Kidney capillary endothelial cell (primary cell): ENCODE results near the gene PLEKHM3.

Source experiments
- DNase-seq: peaks from one replicate; pipeline ENCODE4 v3.0.0-alpha.2; 2018; ENCODE audit warnings: low spot score

PLEKHM3 gene

DNA sequence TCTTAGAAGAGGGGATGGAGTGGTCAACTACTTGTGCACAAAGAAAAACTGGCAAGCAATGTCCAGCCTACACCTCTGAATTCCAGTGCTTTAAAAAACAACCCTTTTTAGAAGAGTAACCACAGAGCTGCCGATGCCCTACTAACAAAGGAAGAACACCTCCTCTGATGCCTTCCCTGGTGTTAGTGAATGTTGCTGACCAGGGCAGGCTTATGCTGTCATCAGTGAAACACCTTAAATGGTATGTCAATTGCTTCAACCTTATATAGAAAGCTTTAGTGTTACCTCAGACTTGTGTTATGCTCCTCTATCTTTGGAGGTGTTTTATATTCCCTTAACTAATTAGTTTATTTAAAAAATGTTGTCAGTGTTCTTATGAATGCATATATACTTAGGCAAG, 175.9 kb downstream of the PLEKHM3 start:
- DNase-seq, result no peak

DNA sequence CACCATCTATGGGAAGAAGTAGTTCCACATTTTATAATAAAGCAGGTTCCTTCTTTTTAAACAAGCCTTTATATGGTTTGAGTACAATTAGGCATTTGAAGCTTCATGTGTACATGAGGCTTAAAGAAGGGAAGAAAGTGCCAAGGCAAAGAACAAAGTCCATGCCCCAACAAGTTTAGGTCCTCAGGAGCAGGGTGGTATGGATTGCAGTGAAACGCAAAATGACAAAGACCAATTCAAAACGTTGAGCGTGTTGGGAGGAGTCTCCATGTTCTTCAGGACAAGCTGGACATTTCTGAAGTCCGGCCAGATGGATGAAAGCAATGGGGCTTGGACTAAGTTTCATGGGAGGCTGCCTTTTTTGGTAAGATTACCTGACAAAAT, 176.8 kb downstream of the PLEKHM3 start:
- DNase-seq, result no peak

DNA sequence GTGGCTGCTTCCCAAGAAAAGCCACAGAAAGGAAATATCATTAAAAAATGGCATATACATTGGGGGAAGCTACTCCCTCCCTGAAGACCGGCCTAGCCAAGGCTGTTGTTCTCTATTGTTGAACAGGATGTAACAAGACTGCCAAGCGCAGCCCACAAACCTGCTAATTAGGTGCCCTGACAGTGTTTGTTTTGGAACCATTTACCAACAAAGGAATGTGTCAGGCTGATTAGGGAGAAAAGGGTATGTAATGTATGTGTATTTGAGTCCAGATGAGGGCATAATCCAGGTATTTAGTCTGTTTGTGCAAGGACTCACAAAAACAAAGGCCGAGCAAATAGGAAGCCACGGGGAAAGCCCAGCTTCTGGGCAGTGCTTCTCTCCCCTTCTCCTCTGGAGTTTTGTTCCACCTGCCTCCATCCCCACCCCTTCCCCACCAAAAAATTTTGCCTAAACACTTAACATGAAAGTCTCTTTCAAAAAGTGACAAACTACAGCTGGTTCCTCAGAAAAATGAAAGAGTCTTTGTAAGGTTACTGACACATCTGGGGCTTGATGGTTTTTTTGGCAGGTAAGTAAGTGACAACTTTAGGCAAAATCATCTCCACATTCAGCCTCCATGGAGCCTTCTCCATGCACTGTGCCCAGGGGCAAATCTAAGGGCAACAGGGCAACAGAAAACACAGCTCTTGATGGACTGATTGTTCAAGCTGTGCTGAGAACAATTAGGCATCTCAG, 177.4 kb downstream of the PLEKHM3 start:
- no peak for DNase-seq

DNA sequence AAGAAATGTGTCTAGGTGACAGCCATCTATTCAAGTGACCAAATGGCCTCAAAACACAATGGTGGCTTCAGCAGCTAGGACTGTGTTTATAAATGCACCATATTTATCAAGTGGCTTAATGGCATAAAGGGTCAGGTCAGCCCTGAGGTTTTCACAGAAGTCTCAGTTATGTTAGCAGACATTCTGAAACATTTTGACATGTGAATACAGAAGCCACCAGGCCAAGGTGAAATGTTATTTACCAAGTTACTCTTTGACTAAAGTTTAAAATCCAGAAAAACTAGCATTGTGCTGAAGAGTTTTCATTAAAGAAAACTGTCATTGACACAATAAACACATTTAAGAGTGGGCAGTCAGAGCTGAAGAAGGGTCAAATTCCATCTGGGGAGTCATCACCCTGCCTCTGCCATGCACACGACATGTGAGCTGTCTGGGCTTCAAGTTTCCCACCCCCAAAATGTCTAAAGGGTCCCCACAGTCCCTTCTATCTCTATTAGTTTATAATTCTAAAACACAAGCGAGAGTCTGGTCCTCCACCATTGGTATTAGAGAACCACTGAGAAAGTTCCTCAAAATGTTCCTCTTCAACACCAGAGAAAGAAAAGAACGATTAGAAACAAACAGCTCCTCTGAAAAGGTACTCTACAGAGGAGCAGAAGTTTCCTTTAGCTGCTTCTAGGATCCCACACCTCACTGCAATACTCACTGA, 178.1 kb downstream of the PLEKHM3 start:
- no peak for DNase-seq

DNA sequence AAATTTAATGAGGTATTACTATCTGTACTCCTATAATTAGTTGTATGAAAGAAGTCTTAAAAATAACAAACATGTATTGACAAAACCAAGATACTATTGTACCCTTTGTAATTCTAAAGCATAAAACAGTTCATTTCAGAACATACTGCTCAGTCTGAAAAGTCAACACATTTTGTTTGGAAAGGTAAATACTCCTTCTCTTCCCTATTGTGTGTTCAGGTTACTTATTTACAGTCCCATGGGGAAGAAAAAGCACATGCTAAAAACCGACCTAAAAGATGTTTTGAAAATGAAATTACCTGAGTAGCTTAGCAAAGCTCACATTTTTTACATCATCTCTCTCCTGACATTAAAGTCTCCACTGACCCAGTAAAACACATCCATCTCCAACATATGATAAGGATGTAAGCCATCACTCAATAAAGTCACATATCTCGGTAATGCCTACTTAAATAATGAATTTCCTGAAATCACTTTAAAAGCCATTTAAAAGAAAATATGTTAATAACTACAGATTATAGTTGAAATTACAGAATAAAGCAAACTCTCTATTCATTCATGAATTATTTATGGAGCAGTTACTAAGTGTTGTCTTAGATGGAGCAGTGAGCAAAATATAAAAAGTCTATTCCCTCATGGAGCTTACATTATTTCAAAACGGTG, 180.0 kb downstream of the PLEKHM3 start:
- no peak for DNase-seq

DNA sequence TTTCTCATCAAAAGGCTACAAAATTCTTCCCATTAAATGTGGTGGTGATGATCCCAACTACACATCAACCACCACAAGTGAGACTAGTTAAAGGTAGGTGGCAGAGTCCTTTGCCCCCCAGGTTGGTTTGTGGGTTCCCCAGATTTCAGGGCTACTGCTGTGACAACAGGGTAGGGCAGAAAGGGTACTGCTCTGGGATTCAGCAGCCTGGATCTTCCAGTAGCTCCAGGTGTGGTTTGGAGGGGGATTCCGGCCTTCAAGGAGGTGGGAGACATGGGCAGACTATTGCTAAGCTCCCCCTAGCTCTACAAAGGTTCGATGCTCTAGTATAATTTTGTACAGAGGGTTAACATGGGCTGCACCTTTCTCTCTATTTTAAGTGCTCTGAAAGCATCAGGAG, 180.7 kb downstream of the PLEKHM3 start:
- DNase-seq, result no peak

DNA sequence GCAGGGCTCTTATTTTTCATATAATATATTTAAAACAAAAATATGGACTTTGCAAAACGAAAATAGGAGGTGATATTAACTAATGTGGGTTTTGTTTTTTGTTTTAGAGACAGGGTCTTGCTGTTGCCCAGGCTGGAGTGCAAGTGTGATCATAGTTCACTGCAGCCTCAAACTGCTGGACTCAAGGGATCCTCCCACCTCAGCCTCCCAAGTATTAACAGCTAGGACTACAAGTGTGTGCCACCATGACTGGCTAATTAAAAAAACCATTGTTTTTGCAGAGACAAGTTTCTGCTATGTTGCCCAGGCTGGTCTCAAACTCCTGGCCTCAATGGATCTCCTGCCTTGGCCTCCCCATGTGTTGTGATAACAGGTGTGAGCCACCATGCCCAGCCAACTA, 185.2 kb downstream of the PLEKHM3 start:
- DNase-seq, result no peak

DNA sequence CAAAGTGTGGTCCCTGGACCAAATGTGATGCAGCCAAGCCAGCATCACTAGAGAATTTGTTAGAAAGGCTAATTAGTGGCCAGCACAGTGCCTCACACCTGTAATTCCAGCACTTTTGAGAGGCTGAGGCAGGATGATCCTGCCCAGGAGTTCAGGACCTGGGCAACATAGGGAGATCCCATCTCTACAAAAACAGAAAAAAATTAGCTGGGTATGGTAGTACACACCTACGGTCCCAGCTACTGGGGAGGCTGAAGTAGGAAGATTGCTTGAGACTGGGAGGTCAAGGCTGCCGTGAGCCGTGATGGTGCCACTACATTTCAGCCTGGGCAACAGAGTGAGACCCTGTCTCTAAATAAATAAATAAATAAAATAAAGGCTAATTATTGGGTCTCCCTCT, 185.8 kb downstream of the PLEKHM3 start:
- no peak for DNase-seq

DNA sequence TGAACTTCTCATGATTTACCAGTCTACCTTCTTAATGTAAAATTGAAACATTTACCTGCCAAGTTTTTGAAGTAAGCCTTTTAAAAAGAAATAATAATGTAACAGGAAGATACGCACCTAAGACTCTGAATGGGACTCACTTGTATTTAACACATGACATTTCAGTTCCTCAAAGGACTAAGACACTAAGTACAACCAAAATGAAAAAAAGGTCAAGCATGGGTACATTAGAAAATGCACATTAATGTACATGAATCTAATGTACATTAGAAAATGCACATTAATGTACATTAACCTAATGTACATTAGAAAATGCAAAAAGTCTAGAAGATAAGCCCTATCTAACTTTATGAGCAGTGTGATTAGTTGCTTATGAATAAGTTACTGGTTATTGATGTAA, 186.3 kb downstream of the PLEKHM3 start:
- DNase-seq, result no peak

DNA sequence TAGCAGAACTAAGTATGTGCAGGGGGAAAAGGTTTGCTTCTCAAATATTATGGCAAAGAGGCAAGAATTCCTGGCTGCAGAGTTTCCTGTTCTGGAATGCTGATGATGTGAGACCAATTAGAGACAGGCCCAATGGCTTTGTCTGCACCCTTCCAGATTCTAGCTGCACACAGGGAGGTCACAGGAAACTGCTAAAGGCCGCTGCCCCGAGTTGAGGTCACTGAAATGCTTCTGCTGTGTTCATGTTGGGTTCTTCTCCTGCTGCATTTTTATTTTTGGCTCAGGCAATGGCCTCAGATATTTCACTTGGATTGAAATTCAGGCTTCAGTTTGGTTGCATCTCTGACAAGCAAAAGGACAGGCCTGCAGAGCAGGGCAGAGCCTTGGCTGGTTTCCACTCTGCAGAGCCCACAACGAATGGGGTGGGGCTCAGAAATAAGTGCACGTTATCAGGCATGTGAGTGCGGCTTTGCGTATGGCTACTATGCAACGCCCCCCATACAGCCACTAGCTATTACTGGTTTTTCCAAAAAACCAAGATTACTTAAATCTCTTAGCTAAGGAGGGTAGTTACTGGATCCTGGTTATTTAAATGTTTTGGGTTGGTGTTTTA, 188.7 kb downstream of the PLEKHM3 start:
- no peak for DNase-seq

DNA sequence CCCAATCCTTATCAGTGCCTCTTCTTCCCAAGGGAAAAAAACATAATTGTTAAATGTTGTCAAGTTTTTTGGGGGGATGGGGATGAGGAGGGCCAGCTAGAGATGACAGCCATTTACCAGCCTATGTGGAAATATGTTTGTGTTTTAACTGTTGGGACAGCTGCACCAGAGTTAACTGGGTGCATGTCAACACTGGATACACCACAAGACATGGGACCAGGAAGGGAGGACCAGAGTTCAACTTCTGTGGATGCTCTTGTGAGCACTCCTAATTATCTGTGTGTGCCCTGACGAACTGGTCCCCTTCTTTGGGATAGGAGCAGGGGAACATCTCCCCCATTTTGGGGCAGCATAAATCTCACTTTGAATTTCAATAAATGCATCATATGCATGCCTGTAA, 189.5 kb downstream of the PLEKHM3 start:
- no peak for DNase-seq

DNA sequence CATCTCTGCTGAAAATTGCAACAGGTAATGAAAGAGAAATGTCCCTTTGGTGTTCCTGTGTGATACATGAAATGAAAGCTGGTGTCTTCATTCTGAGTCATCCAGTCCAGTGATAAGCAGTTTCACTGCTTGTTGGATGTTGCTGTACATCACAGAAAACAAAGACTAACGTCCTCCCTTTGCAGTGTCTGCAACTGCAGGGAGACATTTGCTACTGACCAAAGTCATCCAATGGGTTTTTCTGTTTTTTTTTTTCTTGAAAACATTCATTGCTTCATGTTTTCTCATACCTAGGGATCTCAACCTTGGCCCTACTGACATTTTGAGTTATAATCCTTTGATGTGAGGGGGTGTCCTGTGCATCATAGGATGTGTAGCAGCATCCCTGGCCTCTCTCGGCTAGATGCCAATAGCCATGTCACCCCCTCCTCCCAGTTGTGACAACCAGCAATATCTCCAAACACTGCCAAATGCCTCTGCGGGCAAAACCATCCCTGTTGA, 192.0 kb downstream of the PLEKHM3 start:
- DNase-seq, result no peak

DNA sequence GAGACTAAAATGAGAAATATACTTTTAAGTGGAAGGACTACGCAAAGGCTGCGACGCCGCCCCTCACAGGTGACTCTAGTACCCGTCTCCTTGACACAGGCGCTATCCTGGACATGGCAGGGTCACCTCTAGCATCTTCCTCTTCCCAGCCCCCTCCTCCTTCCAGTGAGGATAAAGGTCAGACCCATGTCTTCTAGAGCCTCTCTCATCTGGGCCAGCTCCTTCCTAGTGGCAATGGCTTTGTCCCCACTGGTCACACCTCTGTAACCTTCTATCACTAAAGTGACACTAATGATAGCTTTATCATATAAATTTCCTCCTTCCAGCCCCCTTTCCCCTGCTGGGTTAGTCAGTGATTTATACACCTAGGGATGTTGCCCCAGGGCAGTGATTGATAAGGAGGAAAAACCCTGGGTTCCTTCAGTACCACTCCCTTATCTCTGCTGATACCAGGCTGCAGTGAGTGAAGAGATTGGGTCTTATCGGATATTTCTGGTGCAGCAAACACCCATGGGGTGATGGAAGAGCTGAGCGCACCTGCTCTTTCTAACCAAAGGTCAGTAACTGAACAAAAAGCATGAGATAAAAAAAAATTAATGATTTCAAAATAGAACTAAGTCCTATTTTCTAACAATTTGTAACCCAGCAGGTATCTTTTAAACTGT, 193.6 kb downstream of the PLEKHM3 start:
- DNase-seq, result no peak

DNA sequence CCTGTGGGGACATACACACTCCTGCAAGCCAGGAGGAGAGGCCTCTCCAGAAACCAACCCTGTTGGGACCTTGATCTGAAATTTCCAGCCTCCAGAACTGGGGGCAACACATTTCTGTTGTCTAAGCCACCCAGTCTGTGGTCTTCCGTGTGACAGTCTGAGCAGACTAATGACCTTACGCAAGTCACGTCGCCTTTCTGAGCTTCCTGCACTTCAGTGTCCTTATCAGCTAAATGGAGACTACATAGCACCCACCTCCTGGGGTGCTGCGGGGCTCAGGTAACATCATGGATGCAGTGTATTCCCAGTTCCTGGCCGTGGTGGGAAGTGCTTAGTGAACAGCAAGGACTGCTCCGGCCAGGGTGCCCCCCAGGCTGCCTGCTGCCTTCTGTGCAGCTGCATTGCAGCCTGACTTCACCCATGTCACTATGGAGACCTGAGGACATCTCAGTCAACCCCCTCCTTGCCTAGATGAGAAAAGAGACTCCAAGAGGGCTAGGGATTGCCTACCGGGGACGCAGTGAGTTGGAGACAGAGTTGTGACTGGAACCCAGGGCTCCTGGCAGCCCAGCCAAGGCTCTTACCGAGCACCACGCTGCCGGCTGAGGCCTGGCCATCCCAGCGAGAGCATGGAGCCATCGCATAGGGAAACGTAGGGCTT, 194.4 kb downstream of the PLEKHM3 start:
- no peak for DNase-seq

DNA sequence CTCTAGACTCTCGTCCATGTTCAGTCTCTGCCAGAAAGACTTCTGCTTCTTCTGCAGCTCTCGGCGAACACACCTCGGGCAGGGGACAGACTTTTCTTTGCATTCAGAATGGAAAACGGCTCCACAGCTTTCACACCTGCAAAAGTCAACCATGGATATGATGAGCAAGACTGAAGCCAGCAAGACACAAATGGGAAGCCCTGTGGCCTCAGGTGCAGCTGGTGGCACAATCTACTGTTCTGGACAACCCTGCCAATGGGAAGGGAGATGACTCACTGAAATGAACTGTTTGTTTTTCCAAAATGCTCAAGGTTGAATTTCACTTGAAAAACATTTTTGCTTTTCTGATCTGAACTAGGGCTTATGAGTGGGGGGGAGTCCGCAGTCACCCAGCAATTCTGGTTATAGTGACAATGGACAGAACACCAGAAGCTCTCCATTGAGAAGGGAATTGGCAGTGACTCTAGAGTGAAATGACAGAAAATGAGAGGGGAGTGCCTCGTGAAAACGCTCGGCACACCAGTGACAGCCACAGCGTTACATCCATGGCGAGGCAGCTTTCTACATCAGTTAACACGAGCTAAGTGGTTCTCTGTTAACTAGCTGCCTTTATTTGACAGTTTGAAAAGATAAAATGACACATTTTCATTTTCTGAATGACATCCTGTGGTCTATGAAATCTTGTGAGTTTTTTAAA, 196.8 kb downstream of the PLEKHM3 start:
- no peak for DNase-seq

DNA sequence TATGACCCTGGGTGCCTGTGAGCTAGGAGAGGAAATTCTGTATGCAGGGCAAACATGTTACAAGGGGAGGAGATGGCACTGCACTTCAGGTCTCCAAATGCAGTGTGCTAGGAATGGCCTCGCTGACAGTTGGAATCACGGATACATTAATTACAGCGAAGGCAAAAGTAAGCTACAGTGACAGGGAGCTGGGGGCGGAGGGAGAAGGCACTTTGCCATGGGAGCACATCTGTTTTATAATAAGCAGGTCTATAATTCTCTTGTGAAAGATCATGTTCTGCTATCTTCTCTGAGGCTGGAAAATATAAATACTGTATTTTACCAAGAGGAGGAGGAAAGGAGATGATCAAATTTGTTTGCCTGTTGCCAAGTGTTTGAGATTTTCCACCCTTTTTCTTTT, 199.3 kb downstream of the PLEKHM3 start:
- DNase-seq, result no peak

DNA sequence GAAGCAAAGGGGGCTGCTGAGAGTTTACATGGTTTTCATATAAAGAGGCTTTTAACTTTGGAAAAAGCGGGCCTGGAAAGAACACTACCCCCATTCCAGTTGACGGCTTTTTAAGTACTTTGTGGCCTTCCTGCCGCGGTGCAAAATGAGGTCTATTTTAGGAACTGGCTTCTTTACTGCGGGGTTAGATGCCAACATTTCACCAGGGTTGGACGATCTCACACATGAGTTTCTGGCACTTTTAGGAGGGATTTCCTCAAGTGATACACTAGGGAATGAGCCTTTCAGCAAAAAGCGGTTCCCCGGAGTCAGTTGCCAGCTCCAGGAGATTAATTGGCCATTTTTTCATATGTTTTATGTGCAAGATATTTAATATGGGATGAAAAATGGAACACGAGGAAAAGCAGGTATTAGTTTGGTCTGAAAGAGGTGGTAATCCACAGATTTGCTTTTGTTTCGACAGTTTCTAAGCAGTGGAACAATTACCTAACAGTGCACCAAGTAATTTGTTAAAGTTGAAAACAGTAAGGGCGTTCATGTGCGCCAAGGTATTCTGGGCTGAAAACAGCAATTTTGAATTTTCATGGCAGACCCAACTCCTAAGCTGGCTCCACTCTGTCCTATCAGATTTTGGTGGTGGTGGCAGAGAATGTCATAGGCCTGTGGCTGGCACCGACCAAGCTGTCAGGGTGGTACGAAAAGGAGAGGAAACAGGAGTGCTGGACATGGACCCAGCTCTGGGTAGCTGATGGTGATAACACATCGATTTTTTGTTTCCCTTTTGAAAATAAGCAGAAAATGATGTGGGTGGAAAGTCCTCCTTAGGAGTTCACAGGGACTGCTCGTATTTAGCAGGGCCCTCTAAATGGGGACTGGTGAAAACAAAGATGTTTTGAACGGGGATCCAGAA, 200.0 kb downstream of the PLEKHM3 start:
- no peak for DNase-seq

DNA sequence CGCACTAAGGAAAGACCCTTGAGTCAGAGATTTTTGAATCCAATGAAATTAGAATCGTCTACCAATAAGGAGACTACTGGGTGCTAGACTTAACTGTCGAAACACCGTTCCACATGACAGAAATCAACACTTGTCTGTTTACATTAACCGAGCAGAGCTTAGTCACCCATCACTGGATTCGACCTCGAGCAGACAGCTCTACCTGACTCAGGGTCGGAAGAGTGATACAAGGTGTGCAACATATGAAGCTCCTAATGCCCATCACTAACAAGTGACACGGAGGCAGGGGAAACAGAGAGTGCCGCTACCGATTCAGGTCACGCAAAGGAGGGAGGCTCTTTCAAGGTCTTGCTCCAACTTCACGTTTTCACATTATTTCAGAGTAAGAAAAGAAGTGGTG, 201.5 kb downstream of the PLEKHM3 start:
- no peak for DNase-seq

DNA sequence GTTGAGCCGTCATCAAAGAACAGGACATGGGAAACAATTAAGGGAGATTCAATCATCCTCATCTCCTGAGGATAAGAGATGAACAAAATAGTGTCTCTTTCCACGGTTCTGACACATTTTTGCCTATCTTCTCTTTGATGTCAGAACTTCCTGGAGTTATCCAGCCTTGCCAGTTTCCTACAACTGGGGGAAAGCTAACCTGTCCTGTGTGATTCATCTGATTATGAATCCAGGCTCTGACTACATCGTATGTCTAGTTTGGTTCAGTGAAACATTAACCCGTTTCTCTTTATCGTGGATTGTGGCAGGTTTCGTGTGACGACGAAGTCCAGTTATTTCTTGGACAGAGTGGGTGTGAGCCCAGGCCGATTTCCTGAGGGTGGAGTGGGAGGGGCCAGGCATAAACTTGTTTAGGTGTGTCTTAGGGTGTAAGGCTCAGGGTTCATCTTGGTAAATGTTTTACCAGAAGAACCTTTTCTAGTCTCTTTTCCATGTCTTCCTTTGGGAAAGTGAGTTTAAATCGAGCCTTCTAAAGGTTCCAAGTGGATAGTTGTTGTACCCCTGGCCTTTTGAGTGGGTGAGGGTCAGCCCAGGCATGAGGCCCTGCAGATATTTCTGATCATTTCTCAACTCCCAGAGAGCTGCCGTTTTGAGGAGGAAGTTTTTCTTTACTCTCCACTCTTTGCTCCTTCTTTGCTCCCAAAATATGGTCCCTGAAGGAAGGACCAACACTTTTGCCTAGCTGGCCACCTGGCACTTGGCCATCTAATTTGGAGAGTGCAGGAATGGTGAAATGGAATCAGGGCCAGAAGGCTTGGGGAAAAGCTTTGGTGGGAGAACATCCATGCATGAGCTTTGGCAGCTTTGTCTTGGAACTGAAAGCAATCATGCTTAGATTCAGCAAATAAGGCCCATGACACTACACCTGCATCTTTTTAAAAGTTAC, 205.2 kb downstream of the PLEKHM3 start:
- no peak for DNase-seq
